Heart right ventricle (tissue), 16 donors: ENCODE results near the gene PDPK1. TPM values are rescaled to one million over a fixed set of nuclear protein-coding genes. Genes with fewer than 3 reads are reported as not detected.

ENCODE experiments used
- ATAC-seq, 8 donors: fragments of 200-7000 bp; cut with Tn5 transposase; one replicate each; pipeline ENCODE4 v1.9.1; 2020; ENCODE audit warnings: mild to moderate bottlenecking in 8 of 8, moderate library complexity in 8 of 8, moderate number of reproducible peaks in 1 of 8
- DNase-seq, 2 donors: peaks; one replicate each; pipeline ENCODE4 v3.0.0-alpha.2; 2020
- H3K27ac ChIP-seq, 10 donors: fragments of 200-600 bp; sonication (generic) in 2 of 10; one replicate each; pipeline versions ENCODE4 v1.5.0 to v1.8.0; 2020 to 2022; ENCODE audit warnings: mild to moderate bottlenecking in 3 of 10
- H3K27me3 ChIP-seq, 7 donors: fragments of 200-600 bp; one replicate each; pipeline ENCODE4 v1.8.0; 2021 to 2022; ENCODE audit warnings: mild to moderate bottlenecking in 2 of 7
- H3K36me3 ChIP-seq, 9 donors: fragments of 200-600 bp; sonication (generic) in 1 of 9; one replicate each; pipeline versions ENCODE4 v1.5.0 to v1.8.0; 2020 to 2022; ENCODE audit warnings: mild to moderate bottlenecking in 2 of 9
- H3K4me1 ChIP-seq, 9 donors: fragments of 200-600 bp; sonication (generic) in 1 of 9; one replicate each; pipeline versions ENCODE4 v1.5.0 to v1.8.0; 2020 to 2022; ENCODE audit warnings: mild to moderate bottlenecking in 4 of 9
- H3K4me3 ChIP-seq, 10 donors: fragments of 200-600 bp; sonication (generic) in 2 of 10; one replicate each; pipeline versions ENCODE4 v1.5.0 to v1.8.0; 2020 to 2022; ENCODE audit warnings: mild to moderate bottlenecking in 7 of 10, moderate library complexity in 2 of 10
- H3K9me3 ChIP-seq, 11 donors: fragments of 200-600 bp in 10 of 11; sonication (generic) in 2 of 11; one replicate each; pipeline versions ENCODE4 v1.5.0 to v1.8.0; 2013 to 2022; ENCODE audit warnings: mild to moderate bottlenecking in 2 of 11, control low read depth in 1 of 11, moderate library complexity in 1 of 11
- WGBS, 2 donors: extraction: QIAGEN DNeasy Blood & Tissue Kit; methylation state at CpG; one replicate each; pipeline ENCODE4 v1.1.7; 2013; ENCODE audit warnings: inconsistent platforms in 1 of 2; 5-methylcytosine and 5-hydroxymethylcytosine counted together
- intact Hi-C, 10 donors: fragments of 100-400 bp; cut with DNase I; formaldehyde crosslinking; loops; one replicate each; pipeline versions ENCODE4 v1.11.1 to v1.14.2; 2022
- polyA plus RNA-seq, 2 donors: library from polyadenylated mRNA; stranded (reverse); fragments of 200-250 nt; gene quantifications; one replicate each; pipeline ENCODE4 v1.2.3, GENCODE V29; 2013
- total RNA-seq, 10 donors: library from RNA; stranded (reverse); fragmentation: NEBNext Ultra II Directional in 3 of 10; extraction: Animal tissue kit (Norgen Biotek cat#: 25700) in 3 of 10; gene quantifications; one replicate each; pipeline versions ENCODE4 v1.2.1 to v1.2.4, GENCODE V29; 2021 to 2023
- TF ChIP-seq, protein P1 (sequence below), 9 donors: fragments of 200-600 bp; sonication (generic) in 2 of 9; IDR thresholded peaks; one replicate each; pipeline versions ENCODE4 v1.5.0 to v1.8.0; 2021 to 2022; ENCODE audit warnings: antibody characterized with exemption in 9 of 9, mild to moderate bottlenecking in 5 of 9, moderate library complexity in 1 of 9
- donor health status: Arrhythmogenic right ventricular cardiomyopathy.
- donor health status: ischemic (EF 13 %, LVEDD 7.1; RV severe dilation, severe dysfunction).
- donor health status: healthy with polysubstance abuse.
- donor health status: DM: no; HTN: yes; CAD: no.
- donor health status: DM: no; HTN: no; CAD: no.
- donor health status: ischemic (EF 25% LVEDD 6.9; RV normal size, moderate dysfunction).
- donor health status: ischemic (EF 25% LVEDD 5.7; RV mildly dilated, moderate dysfunction).
- donor health status: healthy.
- donor health status: DM: yes; HTN: yes; CAD: no.
- donor health status: Ischemic cardiomyopathy.
- donor health status: ischemic (EF 35%, LVEDD 5.7; RV mildly dilated, moderate dysfunction).
- donor health status: nonischemic (EF 11% LVEDD 7.7; RV severe dilation, severe dysfunction).
- donor health status: DM: yes; HTN: yes; CAD: no.
- donor health status: PGD.
- donor health status: ischemic (EF 29% LVEDD 5.4; RV normal size, mild dysfunction).
- donor health status: nonischemic (EF 23%, LVEDD 6.1; RV moderate dilation, normal function).

Gene PDPK1
- total and polyA plus RNA-seq, 12 donors, result 11.0 to 47.7 (median 37.8) TPM

DNA sequence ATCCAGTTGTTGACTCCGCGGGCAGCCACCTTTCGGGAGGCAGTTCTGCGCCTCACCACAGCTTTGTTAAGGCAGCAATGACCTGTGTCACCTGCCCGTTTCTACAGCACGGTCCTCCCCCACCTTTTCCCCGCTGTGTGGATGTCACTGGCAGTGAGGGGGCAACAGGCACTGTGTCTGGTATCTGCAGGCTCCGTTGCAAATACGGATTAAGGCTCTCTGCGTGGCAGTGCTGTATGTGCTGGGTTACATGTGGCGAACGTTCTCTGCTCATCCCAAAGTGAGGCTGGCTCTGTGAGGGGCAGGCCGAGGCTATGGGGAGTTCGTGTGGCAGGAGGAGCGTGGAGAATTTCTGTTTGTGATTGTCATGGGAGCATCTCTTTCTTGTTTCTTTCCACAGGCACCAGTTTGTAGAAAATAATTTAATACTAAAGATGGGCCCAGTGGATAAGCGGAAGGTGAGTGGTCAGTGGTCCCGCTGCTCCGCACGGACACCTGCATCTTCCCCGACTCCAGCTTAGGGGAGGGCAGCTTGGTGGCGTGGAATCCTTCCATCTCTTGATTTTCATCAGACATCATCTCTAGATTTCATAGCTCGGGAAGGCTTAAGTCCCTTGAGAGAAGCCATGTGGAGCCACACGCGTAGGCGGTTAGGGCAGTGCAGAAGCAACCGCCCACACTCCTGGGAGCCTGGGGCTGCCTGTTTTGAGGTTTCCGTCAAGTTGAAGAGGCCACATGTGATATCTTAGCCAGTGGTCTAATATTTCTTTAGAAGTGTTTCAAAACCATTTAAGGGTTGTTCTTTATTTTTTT is 57.8 kb downstream of the PDPK1 start:
- WGBS, 2 donors, result 89 to 90% methylated on average over 27 of the region's 27 CpGs

GRCh38 chr16:2596747-2597559 is 59.1 kb downstream of the PDPK1 start:
- no peak overlapping the region for H3K4me3 ChIP-seq
- ATAC-seq (no peak), DNase-seq (no peak)
- H3K27ac ChIP-seq, result no peak overlapping the region
- 87 to 88% methylated on average over 24 of the region's 24 CpGs for WGBS, 2 donors
- H3K27me3 ChIP-seq, result no peaks in the 10 kb centered on the region
- no peaks in the 10 kb centered on the region for H3K9me3 ChIP-seq
- TF ChIP-seq, protein P1, sequence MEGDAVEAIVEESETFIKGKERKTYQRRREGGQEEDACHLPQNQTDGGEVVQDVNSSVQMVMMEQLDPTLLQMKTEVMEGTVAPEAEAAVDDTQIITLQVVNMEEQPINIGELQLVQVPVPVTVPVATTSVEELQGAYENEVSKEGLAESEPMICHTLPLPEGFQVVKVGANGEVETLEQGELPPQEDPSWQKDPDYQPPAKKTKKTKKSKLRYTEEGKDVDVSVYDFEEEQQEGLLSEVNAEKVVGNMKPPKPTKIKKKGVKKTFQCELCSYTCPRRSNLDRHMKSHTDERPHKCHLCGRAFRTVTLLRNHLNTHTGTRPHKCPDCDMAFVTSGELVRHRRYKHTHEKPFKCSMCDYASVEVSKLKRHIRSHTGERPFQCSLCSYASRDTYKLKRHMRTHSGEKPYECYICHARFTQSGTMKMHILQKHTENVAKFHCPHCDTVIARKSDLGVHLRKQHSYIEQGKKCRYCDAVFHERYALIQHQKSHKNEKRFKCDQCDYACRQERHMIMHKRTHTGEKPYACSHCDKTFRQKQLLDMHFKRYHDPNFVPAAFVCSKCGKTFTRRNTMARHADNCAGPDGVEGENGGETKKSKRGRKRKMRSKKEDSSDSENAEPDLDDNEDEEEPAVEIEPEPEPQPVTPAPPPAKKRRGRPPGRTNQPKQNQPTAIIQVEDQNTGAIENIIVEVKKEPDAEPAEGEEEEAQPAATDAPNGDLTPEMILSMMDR (IDR thresholded peaks at IDR 0.05), result no peak
- intact Hi-C loops, result no loop called here
- peaks cover 0 to 69% (median 32%) of the 10 kb centered on the region in 9 donors for H3K36me3 ChIP-seq
- peaks cover 0 to 24% (median 5%) of the 10 kb centered on the region in 9 donors for H3K4me1 ChIP-seq

More for the DNA sequence above, 57.8 kb downstream of the PDPK1 start:
- Histone ChIP-seq H3K4me1 (peaks cover 0 to 16% (median 5%) of the 10 kb centered on the region in 9 donors), H3K36me3 (peaks cover 0 to 81% (median 32%) of the 10 kb centered on the region in 9 donors), H3K9me3 (no peaks in the 10 kb centered on the region), H3K27ac (no peak overlapping the region), H3K4me3 (no peak overlapping the region), H3K27me3 (no peaks in the 10 kb centered on the region)
- intact Hi-C loops, result no loop called here
- DNase-seq (no peak), ATAC-seq (no peak)
- TF ChIP-seq, protein P1 (IDR thresholded peaks at IDR 0.05), result no peak

GRCh38 chr16:2597560-2597902 is 59.7 kb downstream of the PDPK1 start:
- 94 to 95% methylated on average over 22 of the region's 22 CpGs for WGBS, 2 donors
- no peak overlapping the region for H3K27ac ChIP-seq
- H3K27me3 ChIP-seq, result no peaks in the 10 kb centered on the region
- intact Hi-C loops, result no loop called here
- TF ChIP-seq, protein P1 (IDR thresholded peaks at IDR 0.05), result no peak
- H3K36me3 ChIP-seq, result peaks cover 0 to 64% (median 32%) of the 10 kb centered on the region in 9 donors
- H3K9me3 ChIP-seq, result no peaks in the 10 kb centered on the region
- peaks cover 0 to 28% (median 7%) of the 10 kb centered on the region in 9 donors for H3K4me1 ChIP-seq
- H3K4me3 ChIP-seq, result no peak overlapping the region
- ATAC-seq (no peak), DNase-seq (no peak)

DNA sequence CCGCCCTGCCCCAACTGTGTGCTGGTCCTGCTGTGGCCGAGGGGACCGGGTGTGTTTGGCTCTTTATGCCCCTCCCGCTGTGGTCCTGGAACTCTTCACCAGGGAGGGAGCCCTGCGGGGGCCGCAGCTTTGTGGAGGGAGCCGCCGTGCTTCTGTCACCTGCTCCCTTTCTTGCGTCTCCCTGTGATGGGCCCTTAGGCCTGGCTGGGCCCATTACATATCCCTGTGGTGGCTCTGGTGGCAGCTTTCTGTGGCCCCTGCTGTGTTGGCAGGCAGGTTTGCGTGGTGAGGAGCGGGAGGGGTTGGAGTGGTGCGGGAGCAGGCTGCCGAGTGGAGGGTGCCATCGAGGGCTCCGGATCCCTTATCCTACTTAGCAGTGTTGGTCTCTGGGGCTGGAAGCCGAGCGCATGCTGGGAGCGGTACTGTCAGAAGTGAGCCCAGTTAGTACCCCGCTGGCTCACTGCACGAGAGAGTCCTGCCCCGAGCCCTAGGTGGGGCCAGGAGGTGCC is 60.4 kb downstream of the PDPK1 start:
- Histone ChIP-seq H3K27ac (no peak overlapping the region), H3K36me3 (peaks cover 0 to 58% (median 32%) of the 10 kb centered on the region in 9 donors), H3K27me3 (no peaks in the 10 kb centered on the region), H3K4me1 (peaks cover 0 to 28% (median 10%) of the 10 kb centered on the region in 9 donors), H3K4me3 (no peak overlapping the region), H3K9me3 (no peaks in the 10 kb centered on the region)
- TF ChIP-seq, protein P1 (IDR thresholded peaks at IDR 0.05), result no peak
- WGBS, 2 donors, result 94 to 96% methylated on average over 21 of the region's 21 CpGs
- intact Hi-C loops, result no loop called here
- no peak for DNase-seq
- ATAC-seq, result no peak
